NCI-H2171 treated with DMSO at 0.1 percent for 48 hours (cell line): Measurements from ENCODE around the gene BOLA3.
"Not testable (repeated sequence)": the region's sequence is repeated elsewhere in the genome, so short reads cannot be mapped to it uniquely, and the experiment has no call there.

Source experiments
- DNase-seq: peaks from one replicate; lab custom pipeline; 2025; lab: John Stamatoyannopoulos, UW

Gene BOLA3

DNA sequence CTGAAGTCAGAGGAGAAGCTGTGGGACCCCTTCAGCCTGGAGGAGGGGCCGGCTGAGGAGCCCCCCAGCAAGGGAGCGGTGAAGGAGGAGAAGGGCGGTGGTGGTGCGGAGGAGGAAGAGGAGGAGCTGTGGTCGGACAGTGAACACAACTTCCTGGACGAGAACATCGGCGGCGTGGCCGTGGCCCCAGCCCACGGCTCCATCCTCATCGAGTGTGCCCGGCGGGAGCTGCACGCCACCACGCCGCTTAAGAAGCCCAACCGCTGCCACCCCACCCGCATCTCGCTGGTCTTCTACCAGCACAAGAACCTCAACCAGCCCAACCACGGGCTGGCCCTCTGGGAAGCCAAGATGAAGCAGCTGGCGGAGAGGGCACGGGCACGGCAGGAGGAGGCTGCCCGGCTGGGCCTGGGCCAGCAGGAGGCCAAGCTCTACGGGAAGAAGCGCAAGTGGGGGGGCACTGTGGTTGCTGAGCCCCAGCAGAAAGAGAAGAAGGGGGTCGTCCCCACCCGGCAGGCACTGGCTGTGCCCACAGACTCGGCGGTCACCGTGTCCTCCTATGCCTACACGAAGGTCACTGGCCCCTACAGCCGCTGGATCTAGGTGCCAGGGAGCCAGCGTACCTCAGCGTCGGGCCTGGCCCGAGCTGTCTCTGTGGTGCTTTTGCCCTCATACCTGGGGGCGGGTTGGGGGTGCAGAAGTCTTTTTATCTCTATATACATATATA lies 46.0 kb downstream of the BOLA3 start:
- DNase-seq = no peak

DNA sequence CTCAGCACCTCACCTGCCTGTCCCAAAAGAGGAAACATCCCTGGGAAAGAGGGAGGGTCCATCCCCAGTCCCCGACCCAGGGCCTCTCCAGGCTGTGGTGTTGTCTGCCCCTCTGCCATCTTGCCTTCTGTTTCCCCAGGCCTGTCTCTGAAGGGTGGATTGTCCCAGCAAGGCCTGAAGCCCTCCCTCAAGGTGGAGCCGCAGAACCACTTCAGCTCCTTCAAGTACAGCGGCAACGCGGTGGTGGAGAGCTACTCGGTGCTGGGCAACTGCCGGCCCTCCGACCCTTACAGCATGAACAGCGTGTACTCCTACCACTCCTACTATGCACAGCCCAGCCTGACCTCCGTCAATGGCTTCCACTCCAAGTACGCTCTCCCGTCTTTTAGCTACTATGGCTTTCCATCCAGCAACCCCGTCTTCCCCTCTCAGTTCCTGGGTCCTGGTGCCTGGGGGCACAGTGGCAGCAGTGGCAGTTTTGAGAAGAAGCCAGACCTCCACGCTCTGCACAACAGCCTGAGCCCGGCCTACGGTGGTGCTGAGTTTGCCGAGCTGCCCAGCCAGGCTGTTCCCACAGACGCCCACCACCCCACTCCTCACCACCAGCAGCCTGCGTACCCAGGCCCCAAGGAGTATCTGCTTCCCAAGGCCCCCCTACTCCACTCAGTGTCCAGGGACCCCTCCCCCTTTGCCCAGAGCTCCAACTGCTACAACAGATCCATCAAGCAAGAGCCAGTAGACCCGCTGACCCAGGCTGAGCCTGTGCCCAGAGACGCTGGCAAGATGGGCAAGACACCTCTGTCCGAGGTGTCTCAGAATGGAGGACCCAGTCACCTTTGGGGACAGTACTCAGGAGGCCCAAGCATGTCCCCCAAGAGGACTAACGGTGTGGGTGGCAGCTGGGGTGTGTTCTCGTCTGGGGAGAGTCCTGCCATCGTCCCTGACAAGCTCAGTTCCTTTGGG lies 47.2 kb downstream of the BOLA3 start:
- no peak for DNase-seq

DNA sequence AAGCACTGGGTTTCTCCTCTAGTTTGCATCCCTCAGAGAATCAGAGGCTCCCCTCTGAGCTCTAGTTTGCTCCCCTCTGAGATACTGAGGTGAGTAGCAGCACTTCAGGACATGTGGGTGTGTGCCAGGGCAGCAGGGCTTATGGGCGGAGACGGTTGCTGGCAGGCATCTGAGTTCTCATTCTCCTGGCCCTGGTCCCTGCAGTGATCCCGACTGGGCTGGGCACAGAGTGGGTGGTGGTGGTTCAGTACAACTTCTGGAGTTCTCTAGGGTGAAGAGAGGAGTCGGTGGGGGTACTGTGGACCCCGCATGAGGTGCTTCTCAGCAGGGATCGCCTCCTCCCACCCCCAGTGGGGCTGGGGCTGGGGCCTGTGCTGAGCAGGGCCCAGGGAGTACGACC lies 47.9 kb downstream of the BOLA3 start:
- DNase-seq = no peak

DNA sequence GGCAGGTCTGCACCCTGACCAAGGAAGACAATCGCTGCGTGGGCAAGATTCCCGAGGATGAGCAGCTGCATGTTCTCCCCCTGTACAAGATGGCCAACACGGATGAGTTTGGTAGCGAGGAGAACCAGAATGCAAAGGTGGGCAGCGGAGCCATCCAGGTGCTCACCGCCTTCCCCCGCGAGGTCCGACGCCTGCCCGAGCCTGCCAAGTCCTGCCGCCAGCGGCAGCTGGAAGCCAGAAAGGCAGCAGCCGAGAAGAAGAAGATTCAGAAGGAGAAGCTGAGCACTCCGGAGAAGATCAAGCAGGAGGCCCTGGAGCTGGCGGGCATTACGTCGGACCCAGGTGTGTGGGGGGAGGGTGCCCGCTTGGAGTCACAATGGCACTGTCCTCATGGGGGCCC lies 48.4 kb downstream of the BOLA3 start:
- DNase-seq = no peak

DNA sequence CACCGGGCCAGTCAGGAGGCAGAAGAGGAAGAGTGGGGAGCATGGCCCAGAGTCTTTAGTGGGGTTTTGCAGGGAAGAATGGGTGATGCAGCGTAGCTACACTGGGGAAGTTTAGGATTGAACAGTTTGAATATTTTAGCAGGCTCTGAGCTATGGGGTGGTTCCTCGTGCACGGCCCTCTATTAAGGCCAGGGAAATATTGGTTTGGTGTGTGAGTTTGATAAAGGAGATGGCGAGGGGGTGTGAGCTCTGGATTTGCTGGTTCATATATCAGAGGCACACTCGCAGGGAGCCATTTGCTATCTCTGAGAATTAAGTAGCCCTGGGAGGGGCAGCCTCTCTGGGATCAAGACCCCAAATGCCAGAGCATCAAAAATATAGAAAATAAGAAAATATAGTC lies 50.1 kb downstream of the BOLA3 start:
- DNase-seq = no peak

DNA sequence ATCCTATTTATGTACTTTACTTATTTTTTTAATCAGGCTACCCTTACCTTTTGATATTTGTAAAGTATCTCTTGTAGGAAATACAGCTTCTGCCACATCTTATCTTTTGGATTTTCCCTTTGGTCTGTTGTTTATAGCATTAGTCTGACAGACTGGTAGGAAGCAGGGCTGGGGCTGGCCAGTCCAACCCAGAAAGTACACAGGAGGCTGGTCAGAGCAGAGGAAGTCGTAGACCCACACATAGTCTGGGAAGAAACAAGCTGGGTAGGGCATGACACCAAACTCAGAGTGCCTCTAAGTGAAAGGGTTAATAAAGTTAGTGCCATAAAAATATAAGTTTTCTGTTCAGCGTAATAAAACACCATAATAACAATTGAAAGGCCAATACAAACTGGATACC lies 51.7 kb downstream of the BOLA3 start:
- no peak for DNase-seq

DNA sequence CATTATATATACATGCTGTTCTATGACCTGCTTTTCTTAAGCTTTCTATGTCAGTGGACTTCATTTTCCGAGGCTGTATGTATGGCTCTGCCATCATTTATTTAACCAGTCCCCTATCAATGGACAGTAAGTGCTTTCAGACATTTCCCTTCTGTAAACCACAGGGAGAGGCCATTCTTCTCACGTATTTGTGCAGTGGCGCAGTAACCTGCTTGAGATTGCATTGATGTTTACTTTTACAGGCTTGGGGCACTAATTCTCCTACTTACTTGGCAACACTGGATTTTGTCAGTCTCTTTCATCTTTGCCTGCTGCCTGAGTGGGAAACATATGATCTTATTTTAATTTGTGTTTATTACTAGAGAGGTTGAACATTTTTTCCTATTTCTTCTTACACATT lies 52.1 kb downstream of the BOLA3 start:
- no peak for DNase-seq

DNA sequence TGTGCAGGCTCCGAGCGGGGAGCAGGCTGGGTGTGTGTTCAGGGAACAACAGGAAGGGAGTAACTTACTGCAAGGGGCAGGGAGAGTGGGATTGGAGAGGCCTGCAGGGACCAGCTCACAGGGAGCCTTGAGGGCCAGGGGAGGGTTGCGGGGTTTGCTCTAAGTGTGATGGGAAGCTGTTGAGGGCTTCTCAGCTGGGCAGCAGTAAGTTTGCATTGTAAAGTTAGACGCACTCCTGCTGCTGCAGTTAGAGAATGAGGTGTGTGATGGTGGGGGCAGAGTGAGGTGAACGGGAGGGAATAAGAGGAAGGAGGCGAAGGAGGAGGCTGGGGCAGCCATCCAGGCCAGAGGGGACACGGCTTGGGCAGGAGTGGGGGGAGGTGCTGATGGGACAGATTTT lies 53.4 kb downstream of the BOLA3 start:
- no peak for DNase-seq

DNA sequence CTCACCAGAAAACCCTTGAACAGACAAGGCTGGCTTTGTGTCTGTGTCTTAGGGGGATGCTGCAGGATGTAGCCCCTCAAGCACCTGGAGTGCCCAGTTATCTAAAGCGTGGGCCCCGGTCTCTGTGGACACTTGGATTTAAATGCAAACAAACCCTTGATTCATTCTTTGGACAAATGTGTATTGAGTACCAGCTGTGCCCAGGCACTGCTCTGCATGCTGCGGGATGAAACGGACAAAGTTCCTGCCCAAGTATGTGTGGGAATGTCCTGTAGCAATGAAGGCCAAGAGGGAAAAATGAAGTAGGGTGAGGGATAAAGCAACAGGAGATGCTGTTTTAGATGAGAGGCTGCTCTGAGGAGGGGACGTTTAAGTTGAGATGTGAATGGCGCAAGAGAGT lies 53.9 kb downstream of the BOLA3 start:
- no peak for DNase-seq

DNA sequence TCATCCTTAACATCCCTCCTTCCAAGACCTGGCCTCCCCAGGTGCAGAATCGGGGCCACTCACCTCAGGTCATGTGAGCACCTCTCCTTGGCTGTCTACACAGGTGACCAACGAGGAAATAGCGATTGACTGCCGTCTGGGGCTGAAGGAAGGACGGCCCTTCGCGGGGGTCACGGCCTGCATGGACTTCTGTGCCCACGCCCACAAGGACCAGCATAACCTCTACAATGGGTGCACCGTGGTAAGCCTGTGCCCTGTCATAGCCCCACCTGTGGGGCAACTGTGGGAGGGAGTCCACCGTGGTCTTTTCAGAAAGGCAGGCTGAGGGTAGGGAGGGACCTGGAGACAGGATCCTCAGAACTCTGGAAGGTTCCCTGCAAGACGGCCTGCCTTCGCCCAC lies 54.3 kb downstream of the BOLA3 start:
- no peak for DNase-seq

DNA sequence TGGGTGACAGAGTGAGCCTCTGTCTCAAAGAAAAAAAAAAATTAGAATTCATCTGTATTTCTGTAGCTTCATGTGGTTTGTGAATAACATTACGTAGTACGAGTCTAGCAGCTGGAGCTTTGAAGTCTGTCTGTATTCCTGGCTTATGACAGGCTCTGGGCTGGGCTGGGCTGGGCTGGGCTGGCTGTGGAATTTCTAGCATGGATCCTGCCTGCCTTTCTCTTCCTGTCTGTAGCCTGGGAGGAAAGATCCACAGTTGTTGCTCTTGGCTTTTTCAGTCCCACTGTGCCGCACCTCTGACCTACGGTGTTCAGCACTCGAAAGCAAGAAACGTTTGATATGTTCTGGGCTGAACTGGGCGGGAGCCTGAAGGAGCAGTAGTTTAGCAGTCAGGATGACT lies 55.4 kb downstream of the BOLA3 start:
- DNase-seq = no peak

DNA sequence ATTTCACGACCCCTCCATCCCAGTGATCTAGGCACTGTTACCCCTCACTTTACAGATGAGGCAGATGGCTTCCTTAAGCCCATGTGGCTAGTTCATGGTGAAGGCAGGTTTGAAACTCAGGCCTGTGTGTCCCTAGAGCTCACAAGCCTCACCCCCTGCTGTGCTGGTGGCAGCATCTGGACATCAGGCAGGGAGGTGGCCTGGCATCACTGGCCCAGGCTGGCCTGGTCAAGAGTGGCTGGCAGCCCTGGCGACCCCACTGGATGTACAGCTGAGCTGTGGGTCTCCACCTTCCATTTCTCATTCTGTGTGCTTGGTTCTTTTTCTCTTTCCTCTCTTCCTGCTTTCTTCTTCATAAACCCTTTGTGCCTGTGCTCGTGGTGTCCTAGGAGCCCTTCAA lies 56.3 kb downstream of the BOLA3 start:
- no peak for DNase-seq

DNA sequence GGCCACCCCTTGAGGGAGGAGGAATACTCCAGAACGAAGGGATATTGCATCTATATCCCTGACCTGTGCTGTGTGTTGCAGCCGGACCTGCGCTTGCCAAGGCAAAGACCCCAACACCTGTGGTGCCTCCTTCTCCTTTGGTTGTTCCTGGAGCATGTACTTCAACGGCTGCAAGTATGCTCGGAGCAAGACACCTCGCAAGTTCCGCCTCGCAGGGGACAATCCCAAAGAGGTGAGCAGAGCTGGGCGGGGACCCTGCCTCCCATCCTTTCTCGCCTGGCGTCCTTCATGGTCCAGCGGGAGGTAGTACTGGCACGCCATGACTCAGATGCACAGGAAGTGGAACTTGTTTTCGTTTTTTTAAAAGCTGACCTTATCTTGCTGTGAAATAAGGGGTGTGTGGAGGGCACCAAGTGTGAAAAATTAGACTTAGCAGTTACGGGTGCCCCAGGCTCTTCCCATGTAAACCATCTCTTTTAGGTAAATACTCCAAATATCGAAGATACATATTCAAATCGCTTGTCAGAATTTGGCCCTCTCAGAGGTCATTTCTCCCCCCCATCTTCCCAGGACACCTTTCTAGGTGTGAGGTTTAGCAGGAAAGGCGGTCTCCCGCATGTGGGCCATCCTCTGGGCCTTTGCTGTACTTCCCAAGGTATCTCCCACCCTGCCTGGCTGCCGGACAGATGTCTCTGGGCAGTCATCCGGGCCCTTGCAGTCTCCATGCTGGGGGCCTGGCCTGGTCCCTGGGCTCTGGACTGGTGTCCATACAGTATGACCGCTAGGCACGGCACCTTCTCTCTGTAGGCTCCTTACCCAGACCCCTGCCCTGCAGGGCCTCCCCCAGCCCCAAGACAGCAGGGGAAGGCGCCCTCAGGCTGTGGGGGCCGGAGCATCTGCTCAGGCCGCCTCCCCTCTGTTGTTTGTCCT lies 57.6 kb downstream of the BOLA3 start:
- no peak for DNase-seq

DNA sequence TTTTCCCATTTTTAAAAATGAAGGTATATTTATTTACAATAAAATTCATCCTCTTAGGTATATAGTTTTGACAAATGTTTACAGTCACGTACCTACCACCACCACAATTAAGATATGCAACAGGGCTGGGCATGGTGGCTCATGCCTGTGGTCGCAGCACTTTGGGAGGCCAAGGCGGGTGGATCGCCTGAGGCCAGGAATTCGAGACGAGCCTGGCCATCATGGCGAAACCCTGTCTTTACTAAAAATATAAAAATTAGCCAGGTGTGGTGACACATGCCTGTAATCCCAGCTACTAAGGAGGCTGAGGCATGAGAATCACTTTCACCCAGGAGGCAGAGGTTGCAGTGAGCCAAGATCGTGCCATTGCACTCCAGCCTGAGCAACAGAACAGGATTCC lies 59.0 kb downstream of the BOLA3 start:
- DNase-seq = not testable (repeated sequence)

DNA sequence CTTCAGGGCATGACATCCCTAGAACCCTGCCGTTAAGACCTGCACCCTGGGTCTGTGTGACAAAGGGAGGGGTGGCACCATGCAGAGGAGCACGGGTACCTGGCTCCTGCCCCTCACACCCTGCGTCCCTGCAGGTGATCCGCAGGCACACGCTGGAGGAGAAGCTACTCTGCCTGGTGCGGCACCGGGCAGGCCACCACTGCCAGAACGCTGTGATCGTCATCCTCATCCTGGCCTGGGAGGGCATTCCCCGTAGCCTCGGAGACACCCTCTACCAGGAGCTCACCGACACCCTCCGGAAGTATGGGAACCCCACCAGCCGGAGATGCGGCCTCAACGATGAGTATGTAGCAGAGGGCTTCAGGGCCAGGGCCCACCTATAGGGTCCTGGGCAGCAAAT lies 60.0 kb downstream of the BOLA3 start:
- no peak for DNase-seq

DNA sequence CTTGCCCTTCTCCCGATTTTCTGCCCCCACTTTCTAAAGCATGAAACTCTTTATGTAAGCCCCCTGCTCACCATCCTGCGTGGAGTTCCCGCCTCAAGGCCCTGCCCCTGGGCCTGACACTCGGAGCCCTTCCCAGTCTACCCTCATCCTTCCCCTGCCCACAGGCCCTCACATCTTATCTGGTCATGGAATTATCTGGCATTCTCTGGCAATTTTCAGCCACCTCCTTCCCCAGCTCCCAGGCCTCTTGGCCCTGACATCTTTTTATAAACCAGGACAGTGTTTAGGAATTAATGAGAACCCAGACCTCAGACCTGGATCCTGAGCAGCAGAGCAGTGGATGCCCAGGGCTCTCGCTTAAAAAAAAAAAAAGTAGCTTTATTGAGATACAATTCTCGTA lies 61.7 kb downstream of the BOLA3 start:
- DNase-seq = no peak
